B cell (primary cell): ENCODE results near the gene DENND1A. TPM values are rescaled to one million over a fixed set of nuclear protein-coding genes. Genes with fewer than 3 reads are reported as not detected.

Source experiments
- ATAC-seq: fragments of 200-7000 bp; cut with Tn5 transposase; one replicate; pipeline ENCODE4 v1.10.0; 2021; ENCODE audit warnings: low read depth, mild to moderate bottlenecking, moderate number of reproducible peaks, moderate library complexity
- CTCF ChIA-PET: fragments of 350-600 bp; sonication (Branson Sonifier 250); formaldehyde crosslinking; loops from one replicate; lab custom pipeline; 2021; ENCODE audit warnings: antibody characterized with exemption, inconsistent platforms; lab: Charles Lee
- POLR2A ChIA-PET: fragments of 350-600 bp; sonication (Branson Sonifier 250); formaldehyde crosslinking; loops from one replicate; lab custom pipeline; 2021; ENCODE audit warnings: antibody characterized with exemption; lab: Charles Lee
- DNase-seq: peaks from one replicate; pipeline ENCODE4 v3.0.0; 2013
- H2AFZ ChIP-seq: 2 replicates; pipeline ENCODE4 v1.6.1; 2012; ENCODE audit warnings: mild to moderate bottlenecking, low read depth, low read length; ENCODE audit not compliant: insufficient read depth, poor library complexity, severe bottlenecking
- H3K27ac ChIP-seq, 2 donors: 1 replicate in 1 of 2; 2 replicates in 1 of 2; pipeline ENCODE4 v1.5.1; 2012 to 2013; ENCODE audit warnings: low read length in 2 of 2, mild to moderate bottlenecking in 2 of 2, moderate library complexity in 1 of 2
- H3K27me3 ChIP-seq, 4 experiments: fragments of 200-600 bp in 1 of 4; sonication (generic) in 1 of 4; replicated peaks in 1 of 4; 1 replicate in 2 of 4; 2 replicates in 2 of 4; pipeline versions ENCODE4 v1.6.1 to v1.7.0; 2013 to 2016; ENCODE audit warnings: low read length in 3 of 4, mild to moderate bottlenecking in 2 of 4, mixed read lengths in 1 of 4, moderate library complexity in 1 of 4; ENCODE audit not compliant: insufficient read depth in 4 of 4, control insufficient read depth in 3 of 4; ENCODE audit errors: control extremely low read depth in 1 of 4
- H3K36me3 ChIP-seq, 2 experiments: replicated peaks in 1 of 2; 1 replicate in 1 of 2; 2 replicates in 1 of 2; pipeline versions ENCODE4 v1.6.1 to v1.7.1; 2013; ENCODE audit warnings: low read length in 1 of 2; ENCODE audit not compliant: insufficient read depth in 2 of 2, control insufficient read depth in 1 of 2; ENCODE audit errors: control extremely low read depth in 1 of 2, extremely low read depth in 1 of 2
- H3K4me1 ChIP-seq, 2 donors: fragments of 200-600 bp in 1 of 2; sonication (generic) in 1 of 2; 1 replicate in 1 of 2; 2 replicates in 1 of 2; pipeline versions ENCODE4 v1.5.1 to v1.6.1; 2013 to 2017; ENCODE audit warnings: low read length in 2 of 2; ENCODE audit not compliant: control insufficient read depth in 2 of 2, insufficient read depth in 2 of 2
- H3K4me2 ChIP-seq: replicated peaks from 2 replicates; pipeline ENCODE3; 2012; ENCODE audit warnings: mild to moderate bottlenecking, low read depth, low read length; ENCODE audit not compliant: poor library complexity, severe bottlenecking
- H3K4me3 ChIP-seq, 5 experiments: fragments of 200-600 bp in 1 of 5; sonication (generic) in 1 of 5; 1 replicate in 3 of 5; 2 replicates in 2 of 5; pipeline versions ENCODE4 v1.5.1 to v1.7.0; 2011 to 2016; ENCODE audit warnings: low read length in 4 of 5, mild to moderate bottlenecking in 4 of 5, low read depth in 2 of 5, control low read depth in 1 of 5, moderate library complexity in 1 of 5; ENCODE audit not compliant: insufficient read depth in 1 of 5; ENCODE audit errors: control extremely low read depth in 1 of 5, extremely low read depth in 1 of 5
- H3K79me2 ChIP-seq: fragments of 200-600 bp; sonication (generic); one replicate; pipeline ENCODE4 v1.6.0; 2016; ENCODE audit warnings: low read length; ENCODE audit not compliant: control insufficient read depth, insufficient read depth
- H3K9ac ChIP-seq: fragments of 200-600 bp; sonication (generic); 2 replicates; pipeline ENCODE4 v1.6.1; 2017; ENCODE audit warnings: mild to moderate bottlenecking, low read length, moderate library complexity
- H3K9me3 ChIP-seq, 3 donors: one replicate each; pipeline versions ENCODE4 v1.6.1 to v1.7.1; 2013; ENCODE audit warnings: low read length in 2 of 3; ENCODE audit not compliant: control insufficient read depth in 2 of 3, insufficient read depth in 1 of 3; ENCODE audit errors: control extremely low read depth in 1 of 3
- H4K20me1 ChIP-seq: 2 replicates; pipeline ENCODE4 v1.6.0; 2012; ENCODE audit warnings: mild to moderate bottlenecking, low read length; ENCODE audit not compliant: insufficient read depth, control insufficient read depth, poor library complexity, severe bottlenecking
- H3K27ac Mint-ChIP-seq: one replicate; pipeline ENCODE4 v1.8.0; 2021; ENCODE audit warnings: mixed read lengths
- H3K27me3 Mint-ChIP-seq: one replicate; pipeline ENCODE4 v1.8.0; 2021; ENCODE audit warnings: mixed read lengths
- H3K4me1 Mint-ChIP-seq: one replicate; pipeline ENCODE4 v1.8.0; 2021; ENCODE audit warnings: mixed read lengths
- H3K4me3 Mint-ChIP-seq: one replicate; pipeline ENCODE4 v1.8.0; 2021; ENCODE audit warnings: mixed read lengths
- H3K9me3 Mint-ChIP-seq: one replicate; pipeline ENCODE4 v1.8.0; 2022; ENCODE audit warnings: mixed read lengths; ENCODE audit not compliant: insufficient read depth
- EZH2 ChIP-seq: IDR thresholded peaks from 2 replicates; pipeline ENCODE4 v1.6.1; 2012; ENCODE audit warnings: borderline replicate concordance, low read depth, mild to moderate bottlenecking, moderate library complexity, low read length; ENCODE audit not compliant: insufficient read depth, poor library complexity, severe bottlenecking
- WGBS: methylation state at CpG from one replicate; pipeline ENCODE4 v1.1.5; 2013; ENCODE audit warnings: missing lambda C conversion rate; ENCODE audit not compliant: insufficient coverage; 5-methylcytosine and 5-hydroxymethylcytosine counted together
- intact Hi-C: fragments of 100-400 bp; cut with micrococcal nuclease; formaldehyde crosslinking; loops from one replicate; pipeline ENCODE4 v1.10.0; 2022
- polyA plus RNA-seq: library from polyadenylated mRNA; depleted of rRNA; stranded (reverse); fragments of >200 nt; gene quantifications from 2 replicates; pipeline ENCODE4 v1.2.3, GENCODE V29; 2012
- total RNA-seq, 2 donors: library from RNA; stranded (reverse); fragments of 120-200 nt in 1 of 2; gene quantifications; 1 replicate in 1 of 2; 2 replicates in 1 of 2; pipeline versions ENCODE4 v1.2.3 to v1.2.4, GENCODE V29; 2013 to 2022
- TF ChIP-seq, protein P1 (sequence below): fragments of 200-600 bp; IDR thresholded peaks from one replicate; pipeline ENCODE4 v1.8.0; 2022; ENCODE audit warnings: antibody characterized with exemption, mild to moderate bottlenecking

DENND1A gene
- total and polyA plus RNA-seq, 2 donors (not counting 1 experiment from before 2014, with no cell fraction given), result 10.8 to 26.0 TPM

DNA sequence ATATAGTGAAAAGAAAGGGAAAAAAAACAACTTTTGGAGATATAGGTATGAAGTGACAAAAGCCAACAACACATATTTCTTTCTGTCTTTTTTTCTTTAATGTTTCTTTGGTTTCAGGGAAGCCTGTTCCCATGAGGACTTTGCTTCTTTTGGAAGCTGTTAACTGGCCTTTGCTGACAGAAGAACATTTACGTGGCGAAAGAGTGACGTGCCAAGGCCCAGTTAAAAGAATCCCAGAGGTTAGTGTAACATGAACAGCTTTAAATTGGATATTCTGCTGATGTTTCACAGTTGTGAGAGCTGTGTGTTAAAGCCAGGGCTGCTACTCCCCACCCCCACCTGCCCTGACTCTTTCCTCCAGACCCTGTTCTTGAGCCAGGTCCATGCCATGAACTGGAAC lies 298.1 kb downstream of the DENND1A start:
- H3K4me3 ChIP-seq, result no peak overlapping the region
- Mint-ChIP-seq H3K27ac (no peak overlapping the region), H3K9me3 (no peaks in the 10 kb centered on the region), H3K4me1 (no peaks in the 10 kb centered on the region), H3K27me3 (no peaks in the 10 kb centered on the region), H3K4me3 (no peak overlapping the region)
- CTCF ChIA-PET, result interaction anchor here (0.5 to 1.5 kb wide), 2 partner anchors 10 to 15 kb away, joined by 3 to 4 read pairs; no protein-coding TSS in a partner anchor
- H4K20me1 ChIP-seq, result no peaks in the 10 kb centered on the region
- 94% methylated on average over 3 of the region's 3 CpGs for WGBS
- no peaks in the 10 kb centered on the region for H3K4me1 ChIP-seq
- H3K79me2 ChIP-seq, result no peaks in the 10 kb centered on the region
- ATAC-seq, result no peak
- H3K9me3 ChIP-seq, result no peaks in the 10 kb centered on the region
- TF ChIP-seq EZH2, result no peak
- TF ChIP-seq, protein P1, sequence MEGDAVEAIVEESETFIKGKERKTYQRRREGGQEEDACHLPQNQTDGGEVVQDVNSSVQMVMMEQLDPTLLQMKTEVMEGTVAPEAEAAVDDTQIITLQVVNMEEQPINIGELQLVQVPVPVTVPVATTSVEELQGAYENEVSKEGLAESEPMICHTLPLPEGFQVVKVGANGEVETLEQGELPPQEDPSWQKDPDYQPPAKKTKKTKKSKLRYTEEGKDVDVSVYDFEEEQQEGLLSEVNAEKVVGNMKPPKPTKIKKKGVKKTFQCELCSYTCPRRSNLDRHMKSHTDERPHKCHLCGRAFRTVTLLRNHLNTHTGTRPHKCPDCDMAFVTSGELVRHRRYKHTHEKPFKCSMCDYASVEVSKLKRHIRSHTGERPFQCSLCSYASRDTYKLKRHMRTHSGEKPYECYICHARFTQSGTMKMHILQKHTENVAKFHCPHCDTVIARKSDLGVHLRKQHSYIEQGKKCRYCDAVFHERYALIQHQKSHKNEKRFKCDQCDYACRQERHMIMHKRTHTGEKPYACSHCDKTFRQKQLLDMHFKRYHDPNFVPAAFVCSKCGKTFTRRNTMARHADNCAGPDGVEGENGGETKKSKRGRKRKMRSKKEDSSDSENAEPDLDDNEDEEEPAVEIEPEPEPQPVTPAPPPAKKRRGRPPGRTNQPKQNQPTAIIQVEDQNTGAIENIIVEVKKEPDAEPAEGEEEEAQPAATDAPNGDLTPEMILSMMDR, result no peak
- no peak overlapping the region for H3K9ac ChIP-seq
- POLR2A ChIA-PET, result no interaction called here
- no peak overlapping the region for H2AFZ ChIP-seq
- H3K36me3 ChIP-seq, result peaks cover 0 to 15% of the 10 kb centered on the region in 2 experiments
- no peak for DNase-seq
- H3K27me3 ChIP-seq, result no peaks in the 10 kb centered on the region
- H3K4me2 ChIP-seq, result no peak overlapping the region
- intact Hi-C loops, result no loop called here
- no peak overlapping the region for H3K27ac ChIP-seq

DNA sequence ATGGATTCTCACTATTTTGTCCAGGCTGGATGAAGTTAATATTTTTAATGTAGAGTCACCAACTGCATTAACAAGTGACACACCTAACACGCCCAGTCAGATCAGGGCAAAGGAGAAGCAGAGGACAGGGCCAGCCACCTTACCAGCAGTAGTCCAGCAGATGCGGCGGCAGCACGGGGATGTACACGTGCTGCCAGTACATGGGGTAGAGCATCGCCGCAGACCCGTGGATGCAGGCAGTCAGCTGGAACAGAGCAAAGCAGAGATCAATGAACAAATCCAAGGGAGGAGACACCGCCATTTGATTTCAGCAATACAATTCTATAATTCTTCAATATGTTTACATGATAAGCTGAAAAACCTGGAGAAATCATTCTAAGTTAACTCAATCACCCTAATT lies 299.7 kb downstream of the DENND1A start:
- H3K4me3 Mint-ChIP-seq, result no peak overlapping the region
- no peak for TF ChIP-seq EZH2
- TF ChIP-seq, protein P1, result no peak
- intact Hi-C loops, result no loop called here
- H3K9me3 ChIP-seq, result no peaks in the 10 kb centered on the region
- no peak overlapping the region for H3K27ac Mint-ChIP-seq
- no peak overlapping the region for H3K9ac ChIP-seq
- H3K27me3 ChIP-seq, result no peaks in the 10 kb centered on the region
- CTCF ChIA-PET, result interaction anchor here (0.6 to 1.7 kb wide), 2 partner anchors 57 to 62 kb away, joined by 3 to 4 read pairs; no protein-coding TSS in a partner anchor
- no peak overlapping the region for H2AFZ ChIP-seq
- no peaks in the 10 kb centered on the region for H3K27me3 Mint-ChIP-seq
- H3K4me3 ChIP-seq, result no peak overlapping the region
- H3K27ac ChIP-seq, result no peak overlapping the region
- H3K79me2 ChIP-seq, result no peaks in the 10 kb centered on the region
- no peaks in the 10 kb centered on the region for H4K20me1 ChIP-seq
- H3K36me3 ChIP-seq, result peaks cover 0 to 15% of the 10 kb centered on the region in 2 experiments
- H3K9me3 Mint-ChIP-seq, result no peaks in the 10 kb centered on the region
- no peak for ATAC-seq
- WGBS, result 99% methylated on average over 6 of the region's 9 CpGs
- POLR2A ChIA-PET, result no interaction called here
- H3K4me1 Mint-ChIP-seq, result no peaks in the 10 kb centered on the region
- H3K4me2 ChIP-seq, result no peak overlapping the region
- H3K4me1 ChIP-seq, result no peaks in the 10 kb centered on the region
- no peak for DNase-seq
